Liver (tissue), 9 donors: ENCODE results near the gene EIF2AK2. TPM values are rescaled to one million over a fixed set of nuclear protein-coding genes. Genes with fewer than 3 reads are reported as not detected.

ENCODE experiments used
- DNase-seq: peaks from one replicate; pipeline ENCODE4 v3.0.0-alpha.2; 2017; ENCODE audit warnings: low spot score
- H3K27ac ChIP-seq, 2 donors: one replicate each; pipeline ENCODE4 v1.7.0; 2013; ENCODE audit warnings: inconsistent platforms in 2 of 2, low read length in 2 of 2, control low read depth in 1 of 2, low read depth in 1 of 2, mild to moderate bottlenecking in 1 of 2
- H3K27me3 ChIP-seq, 4 donors: one replicate each; pipeline versions ENCODE4 v1.6.1 to v1.7.0; 2013; ENCODE audit warnings: low read length in 3 of 4, inconsistent platforms in 1 of 4, mild to moderate bottlenecking in 1 of 4, moderate library complexity in 1 of 4; ENCODE audit not compliant: control insufficient read depth in 4 of 4, insufficient read depth in 4 of 4
- H3K36me3 ChIP-seq, 4 donors: one replicate each; pipeline versions ENCODE4 v1.6.1 to v1.7.0; 2013; ENCODE audit warnings: low read length in 3 of 4, mild to moderate bottlenecking in 3 of 4, low read depth in 1 of 4, moderate library complexity in 1 of 4; ENCODE audit not compliant: control insufficient read depth in 4 of 4, insufficient read depth in 3 of 4
- H3K4me1 ChIP-seq, 4 donors: one replicate each; pipeline versions ENCODE4 v1.6.1 to v1.7.0; 2013; ENCODE audit warnings: low read length in 3 of 4, mild to moderate bottlenecking in 3 of 4, moderate library complexity in 1 of 4; ENCODE audit not compliant: control insufficient read depth in 4 of 4, insufficient read depth in 4 of 4
- H3K4me3 ChIP-seq, 3 donors: one replicate each; pipeline versions ENCODE4 v1.6.1 to v1.7.0; 2013; ENCODE audit warnings: low read length in 3 of 3, control low read depth in 1 of 3, low read depth in 1 of 3, mild to moderate bottlenecking in 1 of 3
- H3K9ac ChIP-seq, 2 donors: one replicate each; pipeline ENCODE4 v1.7.0; 2013; ENCODE audit warnings: low read length in 2 of 2, mild to moderate bottlenecking in 2 of 2, moderate library complexity in 2 of 2, control low read depth in 1 of 2, low read depth in 1 of 2
- H3K9me3 ChIP-seq, 4 donors: one replicate each; pipeline versions ENCODE4 v1.6.1 to v1.7.0; 2013; ENCODE audit warnings: low read length in 3 of 4; ENCODE audit not compliant: control insufficient read depth in 4 of 4
- EGR1 ChIP-seq, 2 donors: IDR thresholded peaks; 2 replicates each; pipeline ENCODE4 v1.6.1; 2016 to 2018; ENCODE audit warnings: antibody characterized with exemption in 2 of 2, low read depth in 2 of 2
- FOXA1 ChIP-seq: IDR thresholded peaks from 2 replicates; pipeline ENCODE4 v1.6.1; 2016; ENCODE audit warnings: antibody characterized with exemption
- GABPA ChIP-seq, 2 donors: IDR thresholded peaks in 1 of 2; conservative IDR thresholded peaks in 1 of 2; 2 replicates each; pipeline ENCODE4 v1.6.1; 2016; ENCODE audit warnings: antibody characterized with exemption in 2 of 2, mild to moderate bottlenecking in 1 of 2, moderate library complexity in 1 of 2
- HNF4A ChIP-seq, 2 donors: conservative IDR thresholded peaks; 2 replicates each; pipeline ENCODE4 v1.6.1; 2016; ENCODE audit warnings: antibody characterized with exemption in 2 of 2, mild to moderate bottlenecking in 2 of 2
- HNF4G ChIP-seq: IDR thresholded peaks from 2 replicates; pipeline ENCODE4 v1.6.1; 2016; ENCODE audit warnings: antibody characterized with exemption
- NR2F2 ChIP-seq: IDR thresholded peaks from 2 replicates; pipeline ENCODE4 v1.6.1; 2016; ENCODE audit warnings: antibody characterized with exemption
- RAD21 ChIP-seq, 2 donors: IDR thresholded peaks; 2 replicates each; pipeline ENCODE4 v1.6.1; 2016; ENCODE audit warnings: antibody characterized with exemption in 2 of 2, mild to moderate bottlenecking in 2 of 2
- SP1 ChIP-seq: IDR thresholded peaks from 2 replicates; pipeline ENCODE4 v1.6.1; 2018; ENCODE audit warnings: antibody characterized with exemption, mild to moderate bottlenecking
- TAF1 ChIP-seq: conservative IDR thresholded peaks from 2 replicates; pipeline ENCODE4 v1.6.1; 2016; ENCODE audit warnings: antibody characterized with exemption, mild to moderate bottlenecking
- YY1 ChIP-seq: IDR thresholded peaks from 2 replicates; pipeline ENCODE4 v1.6.1; 2016; ENCODE audit warnings: antibody characterized with exemption, mild to moderate bottlenecking
- WGBS: extraction: QIAGEN DNeasy Blood & Tissue Kit; methylation state at CpG from one replicate; pipeline ENCODE4 v1.1.7; 2013; 5-methylcytosine and 5-hydroxymethylcytosine counted together
- polyA plus RNA-seq, 2 donors: library from polyadenylated mRNA; stranded (reverse) in 1 of 2; unstranded in 1 of 2; fragments of 200-250 nt in 1 of 2; fragments of >200 nt in 1 of 2; fragmentation: Nextera tagmentation in 1 of 2; extraction: Ambion mirVana in 1 of 2; gene quantifications; one replicate each; pipeline versions ENCODE4 v1.2.1 to v1.2.3, GENCODE V29; 2013 to 2015
- total RNA-seq, 2 donors: library from RNA; depleted of rRNA; stranded (reverse); fragments of >200 nt; gene quantifications; one replicate each; pipeline ENCODE4 v1.2.3, GENCODE V29; 2014
- TF ChIP-seq, protein P1 (sequence below): fragments of 150-350 bp; IDR thresholded peaks from 2 replicates; pipeline ENCODE4 v1.5.1; 2017; ENCODE audit warnings: improper control_type of control experiment, low read depth, low read length; ENCODE audit not compliant: missing input control
- TF ChIP-seq, protein P2 (sequence below): IDR thresholded peaks from 2 replicates; pipeline ENCODE4 v1.6.1; 2016; ENCODE audit warnings: antibody characterized with exemption
- TF ChIP-seq, protein P3 (sequence below): IDR thresholded peaks from 2 replicates; pipeline ENCODE4 v1.6.1; 2016; ENCODE audit warnings: antibody characterized with exemption
- TF ChIP-seq, protein P4 (sequence below): IDR thresholded peaks from 2 replicates; pipeline ENCODE4 v1.6.1; 2016; ENCODE audit warnings: antibody characterized with exemption
- donor health status: healthy.
- donor health status: healthy.
- donor health status: healthy.
- donor health status: healthy.
- donor health status: healthy.

Gene EIF2AK2
- total and polyA plus RNA-seq, 4 donors = 4.4 to 20.0 (median 13.2) TPM

DNA sequence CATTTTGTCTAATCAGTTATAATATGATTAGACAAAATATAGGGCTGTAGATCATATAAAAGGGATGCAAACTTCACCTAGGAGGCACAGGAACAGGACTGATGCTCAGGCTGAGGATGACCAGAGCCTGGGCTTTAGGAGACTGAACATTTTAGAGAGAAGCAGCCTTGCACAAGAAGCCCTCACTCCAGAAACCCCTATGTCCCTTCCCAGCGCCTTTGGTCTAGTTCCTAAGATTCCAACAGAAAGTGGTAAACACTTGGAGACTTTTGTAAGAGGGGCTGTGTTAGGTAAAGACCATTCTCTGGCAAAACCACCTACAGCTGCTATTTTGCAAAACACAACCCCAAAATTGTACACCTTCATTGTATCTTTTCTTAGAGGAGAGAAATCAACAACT, 39.2 kb downstream of the EIF2AK2 start (continued):
- TF ChIP-seq, protein P1, sequence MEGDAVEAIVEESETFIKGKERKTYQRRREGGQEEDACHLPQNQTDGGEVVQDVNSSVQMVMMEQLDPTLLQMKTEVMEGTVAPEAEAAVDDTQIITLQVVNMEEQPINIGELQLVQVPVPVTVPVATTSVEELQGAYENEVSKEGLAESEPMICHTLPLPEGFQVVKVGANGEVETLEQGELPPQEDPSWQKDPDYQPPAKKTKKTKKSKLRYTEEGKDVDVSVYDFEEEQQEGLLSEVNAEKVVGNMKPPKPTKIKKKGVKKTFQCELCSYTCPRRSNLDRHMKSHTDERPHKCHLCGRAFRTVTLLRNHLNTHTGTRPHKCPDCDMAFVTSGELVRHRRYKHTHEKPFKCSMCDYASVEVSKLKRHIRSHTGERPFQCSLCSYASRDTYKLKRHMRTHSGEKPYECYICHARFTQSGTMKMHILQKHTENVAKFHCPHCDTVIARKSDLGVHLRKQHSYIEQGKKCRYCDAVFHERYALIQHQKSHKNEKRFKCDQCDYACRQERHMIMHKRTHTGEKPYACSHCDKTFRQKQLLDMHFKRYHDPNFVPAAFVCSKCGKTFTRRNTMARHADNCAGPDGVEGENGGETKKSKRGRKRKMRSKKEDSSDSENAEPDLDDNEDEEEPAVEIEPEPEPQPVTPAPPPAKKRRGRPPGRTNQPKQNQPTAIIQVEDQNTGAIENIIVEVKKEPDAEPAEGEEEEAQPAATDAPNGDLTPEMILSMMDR = no peak
- no peak for TF ChIP-seq RAD21 (IDR thresholded peaks at IDR 0.05)
- TF ChIP-seq TAF1 = no peak
- no peak for TF ChIP-seq SP1

DNA sequence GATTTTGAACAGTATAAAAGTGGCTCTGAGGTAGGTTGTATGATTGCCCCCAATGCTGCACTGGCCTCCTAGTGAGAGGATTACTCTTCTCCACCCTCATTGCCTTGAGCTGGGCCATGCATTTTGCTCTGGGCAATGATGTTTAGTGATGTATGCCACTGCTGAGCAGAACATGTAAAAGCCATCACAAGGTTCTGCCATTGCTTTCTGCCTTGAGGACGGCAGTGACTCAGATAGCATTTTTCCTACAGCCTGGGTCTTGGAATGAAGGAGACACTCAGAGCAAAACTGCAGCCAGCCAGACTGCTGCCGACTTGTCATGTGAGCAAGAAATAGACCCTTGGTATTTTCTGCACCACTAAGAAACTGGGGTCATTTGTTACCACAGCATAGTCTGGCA, 44.8 kb downstream of the EIF2AK2 start:
- Histone ChIP-seq H3K36me3 (peaks cover 4 to 55% (median 24%) of the 10 kb centered on the region in 4 donors), H3K4me3 (no peak overlapping the region), H3K9ac (no peak overlapping the region), H3K27me3 (no peaks in the 10 kb centered on the region), H3K4me1 (no peaks in the 10 kb centered on the region), H3K9me3 (no peaks in the 10 kb centered on the region), H3K27ac (no peak overlapping the region)
- TF ChIP-seq YY1 (no peak), HNF4A (conservative IDR thresholded peaks at IDR 0.05) (no peak), RAD21 (IDR thresholded peaks at IDR 0.05) (no peak), FOXA1 (no peak), TAF1 (no peak), NR2F2 (no peak), GABPA (IDR thresholded peaks at IDR 0.05 in 1 of 2, conservative IDR thresholded peaks at IDR 0.05 in 1 of 2) (no peak), EGR1 (IDR thresholded peaks at IDR 0.05; ENCODE audit: low read depth in 2 of 2) (no peak), HNF4G (no peak)
- TF ChIP-seq, protein P2, sequence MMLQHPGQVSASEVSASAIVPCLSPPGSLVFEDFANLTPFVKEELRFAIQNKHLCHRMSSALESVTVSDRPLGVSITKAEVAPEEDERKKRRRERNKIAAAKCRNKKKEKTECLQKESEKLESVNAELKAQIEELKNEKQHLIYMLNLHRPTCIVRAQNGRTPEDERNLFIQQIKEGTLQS = no peak
- TF ChIP-seq, protein P1 = no peak
- TF ChIP-seq, protein P3, sequence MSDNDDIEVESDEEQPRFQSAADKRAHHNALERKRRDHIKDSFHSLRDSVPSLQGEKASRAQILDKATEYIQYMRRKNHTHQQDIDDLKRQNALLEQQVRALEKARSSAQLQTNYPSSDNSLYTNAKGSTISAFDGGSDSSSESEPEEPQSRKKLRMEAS = no peak
- TF ChIP-seq, protein P4, sequence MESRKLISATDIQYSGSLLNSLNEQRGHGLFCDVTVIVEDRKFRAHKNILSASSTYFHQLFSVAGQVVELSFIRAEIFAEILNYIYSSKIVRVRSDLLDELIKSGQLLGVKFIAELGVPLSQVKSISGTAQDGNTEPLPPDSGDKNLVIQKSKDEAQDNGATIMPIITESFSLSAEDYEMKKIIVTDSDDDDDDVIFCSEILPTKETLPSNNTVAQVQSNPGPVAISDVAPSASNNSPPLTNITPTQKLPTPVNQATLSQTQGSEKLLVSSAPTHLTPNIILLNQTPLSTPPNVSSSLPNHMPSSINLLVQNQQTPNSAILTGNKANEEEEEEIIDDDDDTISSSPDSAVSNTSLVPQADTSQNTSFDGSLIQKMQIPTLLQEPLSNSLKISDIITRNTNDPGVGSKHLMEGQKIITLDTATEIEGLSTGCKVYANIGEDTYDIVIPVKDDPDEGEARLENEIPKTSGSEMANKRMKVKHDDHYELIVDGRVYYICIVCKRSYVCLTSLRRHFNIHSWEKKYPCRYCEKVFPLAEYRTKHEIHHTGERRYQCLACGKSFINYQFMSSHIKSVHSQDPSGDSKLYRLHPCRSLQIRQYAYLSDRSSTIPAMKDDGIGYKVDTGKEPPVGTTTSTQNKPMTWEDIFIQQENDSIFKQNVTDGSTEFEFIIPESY = no peak
- WGBS = 70% methylated on average over 2 of the region's 2 CpGs
- DNase-seq = no peak
